NT2/D1 (cell line): ENCODE results near the gene LRRTM4.

ENCODE experiments used
- DNase-seq: peaks from one replicate; pipeline ENCODE4 v3.0.0-alpha.2; 2011; ENCODE audit warnings: low read depth, low spot score
- H3K27me3 ChIP-seq: 2 replicates; pipeline ENCODE4 v1.6.0; 2011; ENCODE audit warnings: mild to moderate bottlenecking; ENCODE audit not compliant: insufficient read length, insufficient read depth
- H3K36me3 ChIP-seq: 2 replicates; pipeline ENCODE4 v1.6.1; 2011; ENCODE audit warnings: mild to moderate bottlenecking, low read length, mixed read lengths; ENCODE audit not compliant: insufficient read depth, insufficient read length
- H3K4me1 ChIP-seq: 2 replicates; pipeline ENCODE4 v1.5.1; 2011; ENCODE audit not compliant: insufficient read depth, insufficient read length
- H3K4me3 ChIP-seq: 2 replicates; pipeline ENCODE4 v1.5.1; 2011; ENCODE audit warnings: low read depth; ENCODE audit not compliant: insufficient read length
- H3K9ac ChIP-seq: 2 replicates; pipeline ENCODE4 v1.6.0; 2011; ENCODE audit warnings: low read depth; ENCODE audit not compliant: insufficient read length
- H3K9me3 ChIP-seq: 2 replicates; pipeline ENCODE4 v1.5.1; 2011; ENCODE audit warnings: mild to moderate bottlenecking, low read length; ENCODE audit not compliant: insufficient read depth
- SUZ12 ChIP-seq: IDR thresholded peaks from 2 replicates; pipeline ENCODE4 v1.6.1; 2011; ENCODE audit not compliant: insufficient read length, insufficient read depth; ENCODE audit errors: extremely low read depth
- YY1 ChIP-seq: IDR thresholded peaks from 2 replicates; pipeline ENCODE4 v1.6.1; 2011; ENCODE audit not compliant: insufficient read length, insufficient read depth
- ZNF274 ChIP-seq: IDR thresholded peaks from 2 replicates; pipeline ENCODE4 v1.6.1; 2011; ENCODE audit warnings: mild to moderate bottlenecking, low read depth, low read length

LRRTM4 gene

DNA sequence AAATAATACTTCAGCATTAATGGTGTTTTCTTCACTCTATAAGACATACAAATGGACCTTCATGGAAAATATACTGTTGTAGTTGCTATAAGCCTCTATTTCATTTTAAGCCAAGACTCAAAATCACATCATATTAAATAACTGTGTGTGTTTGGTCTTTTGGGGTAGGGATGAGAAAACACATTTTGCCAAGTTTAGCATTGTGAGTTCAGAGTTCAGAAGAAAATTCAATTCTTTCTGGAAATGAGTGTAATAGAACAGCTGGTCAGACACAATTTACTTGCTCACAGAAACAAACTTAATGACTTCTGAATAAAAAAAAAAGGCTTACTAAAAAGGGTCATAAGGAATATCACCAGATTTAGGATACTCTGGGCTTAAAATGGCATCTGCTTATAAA, 149.5 kb downstream of the LRRTM4 start:
- Histone ChIP-seq H3K9me3 (no peaks in the 10 kb centered on the region), H3K4me1 (no peaks in the 10 kb centered on the region), H3K27me3 (no peaks in the 10 kb centered on the region), H3K9ac (no peak overlapping the region), H3K4me3 (no peak overlapping the region), H3K36me3 (no peaks in the 10 kb centered on the region)
- DNase-seq: no peak
- TF ChIP-seq SUZ12 (no peak), ZNF274 (no peak), YY1 (no peak)

- no peak overlapping the region for H3K4me3 ChIP-seq
- no peaks in the 10 kb centered on the region for H3K4me1 ChIP-seq
- H3K36me3 ChIP-seq: no peaks in the 10 kb centered on the region
- H3K9ac ChIP-seq: no peak overlapping the region
- TF ChIP-seq SUZ12 (no peak), YY1 (no peak), ZNF274 (no peak)
- DNase-seq: no peak
- H3K27me3 ChIP-seq: no peaks in the 10 kb centered on the region
- H3K9me3 ChIP-seq: no peaks in the 10 kb centered on the region
Observed at GRCh38 chr2:77370511-77370910, 151.7 kb downstream of the LRRTM4 start.

DNA sequence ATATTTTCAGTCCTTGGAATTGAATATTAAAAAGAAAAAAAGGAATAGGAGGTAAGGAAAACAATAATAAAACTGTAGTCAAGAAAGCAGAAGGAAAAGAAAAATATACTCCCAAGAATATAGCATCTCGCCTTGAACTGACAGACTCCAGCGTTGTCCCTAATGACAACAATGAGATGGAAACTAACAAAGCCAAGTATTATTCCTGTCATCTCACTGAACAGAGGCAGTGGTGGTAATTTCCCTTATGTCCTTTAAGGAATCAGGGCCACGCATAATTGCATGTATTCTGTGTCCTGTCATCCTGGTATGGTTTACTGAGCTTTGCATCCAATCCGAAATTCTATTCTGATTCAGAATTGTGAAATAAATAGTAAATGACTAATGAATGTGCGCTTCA, 158.9 kb downstream of the LRRTM4 start:
- H3K9me3 ChIP-seq: no peaks in the 10 kb centered on the region
- H3K36me3 ChIP-seq: no peaks in the 10 kb centered on the region
- H3K4me3 ChIP-seq: no peak overlapping the region
- H3K9ac ChIP-seq: no peak overlapping the region
- H3K4me1 ChIP-seq: no peaks in the 10 kb centered on the region
- DNase-seq: no peak
- no peak for TF ChIP-seq ZNF274
- TF ChIP-seq YY1: no peak
- TF ChIP-seq SUZ12: no peak
- H3K27me3 ChIP-seq: no peaks in the 10 kb centered on the region

DNA sequence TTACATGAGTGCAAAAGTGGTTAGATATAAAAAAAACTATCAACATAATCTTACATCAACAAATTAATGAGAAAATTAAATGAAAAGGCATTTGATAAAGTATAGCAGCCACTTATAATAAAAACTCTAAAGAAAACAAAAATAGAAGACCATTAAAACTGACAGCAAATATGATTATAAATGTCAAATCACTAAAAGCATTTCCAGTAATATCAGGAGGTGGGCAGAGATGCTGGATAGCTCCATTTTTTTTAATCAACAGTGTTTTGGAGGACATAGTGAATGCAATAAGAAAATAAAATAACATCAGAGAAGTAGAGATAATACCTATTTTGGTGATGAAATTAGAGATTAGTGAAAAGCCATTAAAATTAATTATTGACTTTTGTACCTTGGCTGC, 173.4 kb downstream of the LRRTM4 start:
- TF ChIP-seq SUZ12: no peak
- no peak for TF ChIP-seq YY1
- Histone ChIP-seq H3K9me3 (no peaks in the 10 kb centered on the region), H3K9ac (no peak overlapping the region), H3K36me3 (no peaks in the 10 kb centered on the region), H3K4me3 (no peak overlapping the region), H3K4me1 (no peaks in the 10 kb centered on the region), H3K27me3 (no peaks in the 10 kb centered on the region)
- no peak for DNase-seq

DNA sequence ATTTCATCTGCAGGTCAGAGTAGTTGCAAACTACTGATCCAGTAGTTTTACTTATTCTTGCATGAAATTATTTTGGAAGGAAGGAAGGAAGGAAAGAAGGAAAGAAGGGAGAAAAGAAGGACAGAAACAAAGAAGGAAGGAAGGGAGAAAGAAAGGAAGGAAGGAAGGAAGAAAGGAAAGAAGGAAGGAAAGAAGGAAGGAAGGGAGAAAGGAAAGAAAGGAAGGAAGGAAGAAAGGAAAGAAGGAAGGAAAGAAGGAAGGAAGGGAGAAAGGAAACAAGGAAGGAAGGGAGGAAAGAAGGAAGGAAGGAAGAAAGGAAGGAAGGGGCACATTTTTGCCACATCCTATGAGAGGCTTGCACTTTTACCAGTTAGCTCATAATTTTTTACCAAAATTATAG, 186.2 kb downstream of the LRRTM4 start:
- H3K9me3 ChIP-seq: no peaks in the 10 kb centered on the region
- H3K9ac ChIP-seq: no peak overlapping the region
- no peaks in the 10 kb centered on the region for H3K27me3 ChIP-seq
- TF ChIP-seq YY1: no peak
- no peak for TF ChIP-seq SUZ12
- TF ChIP-seq ZNF274: no peak
- DNase-seq: no peak
- no peak overlapping the region for H3K4me3 ChIP-seq
- H3K4me1 ChIP-seq: no peaks in the 10 kb centered on the region
- H3K36me3 ChIP-seq: no peaks in the 10 kb centered on the region

GRCh38 chr2:77328134-77328931, 193.8 kb downstream of the LRRTM4 start:
- DNase-seq: no peak
- Histone ChIP-seq H3K9me3 (no peaks in the 10 kb centered on the region), H3K27me3 (no peaks in the 10 kb centered on the region), H3K9ac (no peak overlapping the region), H3K4me3 (no peak overlapping the region), H3K4me1 (no peaks in the 10 kb centered on the region), H3K36me3 (no peaks in the 10 kb centered on the region)
- TF ChIP-seq ZNF274: no peak
- TF ChIP-seq SUZ12: no peak
- no peak for TF ChIP-seq YY1

DNA sequence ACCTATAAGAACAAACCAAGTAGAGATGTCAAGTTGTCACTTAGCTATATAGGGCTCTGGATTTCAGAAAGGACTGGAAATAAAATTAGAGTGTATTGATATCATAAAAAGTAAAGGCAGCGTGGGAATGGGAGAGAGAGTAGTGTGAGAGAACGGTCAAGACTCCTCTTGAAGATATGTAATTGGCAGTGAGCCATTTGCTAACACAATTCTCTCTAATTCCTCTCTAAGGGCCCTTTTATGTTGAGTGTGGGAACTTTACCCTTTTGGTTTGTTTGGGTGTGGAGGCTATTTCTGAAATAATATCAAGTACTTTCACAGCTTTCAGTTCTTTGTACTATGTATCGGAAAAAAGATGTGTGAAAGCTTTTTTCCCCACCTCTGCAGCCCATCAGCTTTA, 196.8 kb downstream of the LRRTM4 start:
- Histone ChIP-seq H3K4me1 (no peaks in the 10 kb centered on the region), H3K4me3 (no peak overlapping the region), H3K27me3 (no peaks in the 10 kb centered on the region), H3K9ac (no peak overlapping the region), H3K9me3 (no peaks in the 10 kb centered on the region), H3K36me3 (no peaks in the 10 kb centered on the region)
- no peak for DNase-seq
- no peak for TF ChIP-seq YY1
- TF ChIP-seq SUZ12: no peak
- no peak for TF ChIP-seq ZNF274

DNA sequence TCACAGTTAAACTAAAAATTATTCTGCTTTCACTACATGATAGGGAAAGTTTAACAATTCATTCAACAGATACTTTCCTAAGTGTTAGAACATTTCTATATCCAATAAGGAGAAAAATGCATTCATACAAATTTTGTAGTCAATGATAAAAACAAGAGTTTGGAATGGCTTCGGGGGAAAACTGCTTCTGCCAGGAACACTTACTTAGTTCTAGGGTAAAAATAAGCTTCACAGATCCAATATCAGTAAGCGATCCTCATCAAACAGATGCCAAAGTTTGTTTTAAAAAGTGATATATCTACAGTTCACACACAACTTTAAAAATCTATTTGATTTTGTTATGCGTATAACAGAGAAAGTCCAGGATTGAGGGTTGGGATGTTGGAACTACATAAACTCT, 199.7 kb downstream of the LRRTM4 start:
- Histone ChIP-seq H3K4me1 (no peaks in the 10 kb centered on the region), H3K36me3 (no peaks in the 10 kb centered on the region), H3K4me3 (no peak overlapping the region), H3K9ac (no peak overlapping the region), H3K9me3 (no peaks in the 10 kb centered on the region), H3K27me3 (no peaks in the 10 kb centered on the region)
- TF ChIP-seq SUZ12: no peak
- no peak for TF ChIP-seq ZNF274
- TF ChIP-seq YY1: no peak
- no peak for DNase-seq
